ENCODE data around the gene MAST4. TPM values are rescaled to one million over a fixed set of nuclear protein-coding genes. Genes with fewer than 3 reads are reported as not detected.

Gene MAST4
- polyA plus RNA-seq, 1 experiment = 11.6 TPM

DNA sequence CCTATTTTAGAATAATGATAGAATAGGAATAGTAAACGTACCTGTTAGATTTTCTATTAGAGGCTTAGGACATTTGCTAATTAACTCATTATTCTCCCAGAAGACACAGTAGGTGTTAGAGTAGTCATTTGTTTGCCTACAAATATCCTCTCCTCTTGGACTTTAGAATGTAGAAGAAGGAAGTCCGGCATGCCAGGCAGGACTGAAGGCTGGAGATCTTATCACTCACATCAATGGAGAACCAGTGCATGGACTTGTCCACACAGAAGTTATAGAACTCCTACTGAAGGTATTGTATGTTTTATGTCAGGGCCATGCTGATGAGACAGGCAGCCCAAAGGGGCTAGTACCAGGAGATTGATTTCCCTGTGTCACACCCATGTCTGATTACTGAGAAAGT is 557.1 kb downstream of the MAST4 start:
- POLR2A ChIA-PET = no interaction called here
- CTCF ChIA-PET = interaction anchor here (8.1 kb wide), 1 partner anchor 164 kb away, joined by 111 read pairs; no protein-coding TSS in a partner anchor

DNA sequence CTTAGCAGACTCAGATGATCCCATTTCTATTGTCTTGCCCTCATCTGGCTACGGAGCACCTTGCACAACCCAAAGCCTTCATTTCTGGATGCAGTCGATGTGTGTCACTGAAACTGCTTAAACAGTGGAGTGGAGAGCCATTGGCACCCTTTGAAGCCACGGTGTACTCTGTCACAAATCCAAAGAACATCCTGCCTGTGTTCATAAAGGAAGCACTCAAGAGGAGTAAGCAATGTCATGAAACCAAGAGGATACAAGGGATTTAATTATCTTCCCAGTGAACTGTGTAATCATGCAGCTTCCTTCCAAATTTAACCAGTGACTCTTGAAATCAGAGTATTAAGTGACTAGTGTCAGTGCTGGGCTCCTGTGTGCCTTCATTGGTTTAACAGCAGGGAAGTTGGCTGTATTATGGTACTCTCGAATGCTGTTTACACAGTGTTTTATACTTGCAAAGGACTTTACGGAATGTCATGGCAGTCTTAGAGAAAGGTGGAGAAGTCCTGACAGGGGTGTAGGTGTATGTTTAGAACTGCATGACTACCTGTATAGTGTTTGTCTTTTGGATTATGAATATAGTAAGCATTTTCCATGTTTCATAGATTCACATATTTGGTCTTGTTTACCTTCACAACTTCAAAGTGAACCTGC is 558.5 kb downstream of the MAST4 start:
- DNase-seq (ENCODE audit: low read depth, low spot score) = no peak
- Histone ChIP-seq H3K9me3 (ENCODE audit: control insufficient read depth, insufficient read depth, low read length) (no peaks in the 10 kb centered on the region), H3K27me3 (ENCODE audit: control insufficient read depth, insufficient read depth, low read length) (no peaks in the 10 kb centered on the region), H3K27ac (ENCODE audit: low read depth, low read length) (no peak overlapping the region), H3K4me3 (ENCODE audit: low read depth, low read length) (no peak overlapping the region)
- CTCF ChIA-PET = interaction anchor here (0.6 to 3.7 kb wide), 2 partner anchors 54 to 511 kb away, joined by 4 to 33 read pairs; no protein-coding TSS in a partner anchor
- POLR2A ChIA-PET = no interaction called here
- TF ChIP-seq, protein P1, sequence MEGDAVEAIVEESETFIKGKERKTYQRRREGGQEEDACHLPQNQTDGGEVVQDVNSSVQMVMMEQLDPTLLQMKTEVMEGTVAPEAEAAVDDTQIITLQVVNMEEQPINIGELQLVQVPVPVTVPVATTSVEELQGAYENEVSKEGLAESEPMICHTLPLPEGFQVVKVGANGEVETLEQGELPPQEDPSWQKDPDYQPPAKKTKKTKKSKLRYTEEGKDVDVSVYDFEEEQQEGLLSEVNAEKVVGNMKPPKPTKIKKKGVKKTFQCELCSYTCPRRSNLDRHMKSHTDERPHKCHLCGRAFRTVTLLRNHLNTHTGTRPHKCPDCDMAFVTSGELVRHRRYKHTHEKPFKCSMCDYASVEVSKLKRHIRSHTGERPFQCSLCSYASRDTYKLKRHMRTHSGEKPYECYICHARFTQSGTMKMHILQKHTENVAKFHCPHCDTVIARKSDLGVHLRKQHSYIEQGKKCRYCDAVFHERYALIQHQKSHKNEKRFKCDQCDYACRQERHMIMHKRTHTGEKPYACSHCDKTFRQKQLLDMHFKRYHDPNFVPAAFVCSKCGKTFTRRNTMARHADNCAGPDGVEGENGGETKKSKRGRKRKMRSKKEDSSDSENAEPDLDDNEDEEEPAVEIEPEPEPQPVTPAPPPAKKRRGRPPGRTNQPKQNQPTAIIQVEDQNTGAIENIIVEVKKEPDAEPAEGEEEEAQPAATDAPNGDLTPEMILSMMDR (IDR thresholded peaks at IDR 0.05; ENCODE audit: low read depth, low read length) = no peak

More for the DNA sequence above, 557.1 kb downstream of the MAST4 start:
- H3K4me3 ChIP-seq (ENCODE audit: low read depth, low read length) = no peak overlapping the region
- TF ChIP-seq, protein P1 (IDR thresholded peaks at IDR 0.05; ENCODE audit: low read depth, low read length) = no peak
- no peak for DNase-seq (ENCODE audit: low read depth, low spot score)
- no peak overlapping the region for H3K27ac ChIP-seq (ENCODE audit: low read depth, low read length)
- no peaks in the 10 kb centered on the region for H3K9me3 ChIP-seq (ENCODE audit: control insufficient read depth, insufficient read depth, low read length)
- no peaks in the 10 kb centered on the region for H3K27me3 ChIP-seq (ENCODE audit: control insufficient read depth, insufficient read depth, low read length)

DNA sequence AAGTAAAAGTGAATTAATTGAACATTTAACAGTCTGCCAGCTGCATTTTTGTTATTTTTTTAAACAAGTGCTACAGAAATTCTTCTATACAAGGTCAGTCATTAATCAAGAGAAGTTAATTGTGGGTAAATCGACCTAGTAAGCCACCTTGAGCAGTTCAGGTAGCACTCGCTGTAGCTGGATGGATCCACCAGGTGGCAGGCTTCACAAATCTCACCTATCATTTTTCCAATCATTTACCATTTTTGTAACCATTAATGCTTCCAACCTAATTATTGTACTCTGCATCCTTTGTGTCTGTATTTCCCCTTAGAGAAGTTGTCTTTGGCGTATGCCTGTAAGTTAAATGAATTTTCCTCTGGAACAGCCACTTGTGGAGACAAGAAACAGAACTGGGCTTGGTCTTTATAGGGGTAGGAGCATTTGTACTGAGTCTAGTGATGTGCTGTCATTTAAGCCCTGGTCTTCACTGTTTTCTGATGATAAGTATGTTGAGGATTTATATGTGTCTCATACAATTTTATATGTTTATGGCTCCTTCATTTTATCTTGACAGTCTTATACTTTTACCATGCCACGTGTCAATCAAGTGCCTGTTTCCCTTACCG is 560.9 kb downstream of the MAST4 start:
- no peak overlapping the region for H3K4me3 ChIP-seq (ENCODE audit: low read depth, low read length)
- DNase-seq (ENCODE audit: low read depth, low spot score) = no peak
- TF ChIP-seq, protein P1 (IDR thresholded peaks at IDR 0.05; ENCODE audit: low read depth, low read length) = peak; percentile 79
- no peaks in the 10 kb centered on the region for H3K9me3 ChIP-seq (ENCODE audit: control insufficient read depth, insufficient read depth, low read length)
- CTCF ChIA-PET = interaction anchor here (0.7 to 3.7 kb wide), 16 partner anchors 10 to 1096 kb away, joined by 3 to 33 read pairs (median 4); no protein-coding TSS in a partner anchor
- POLR2A ChIA-PET = no interaction called here
- H3K27me3 ChIP-seq (ENCODE audit: control insufficient read depth, insufficient read depth, low read length) = no peaks in the 10 kb centered on the region
- H3K27ac ChIP-seq (ENCODE audit: low read depth, low read length) = no peak overlapping the region

DNA sequence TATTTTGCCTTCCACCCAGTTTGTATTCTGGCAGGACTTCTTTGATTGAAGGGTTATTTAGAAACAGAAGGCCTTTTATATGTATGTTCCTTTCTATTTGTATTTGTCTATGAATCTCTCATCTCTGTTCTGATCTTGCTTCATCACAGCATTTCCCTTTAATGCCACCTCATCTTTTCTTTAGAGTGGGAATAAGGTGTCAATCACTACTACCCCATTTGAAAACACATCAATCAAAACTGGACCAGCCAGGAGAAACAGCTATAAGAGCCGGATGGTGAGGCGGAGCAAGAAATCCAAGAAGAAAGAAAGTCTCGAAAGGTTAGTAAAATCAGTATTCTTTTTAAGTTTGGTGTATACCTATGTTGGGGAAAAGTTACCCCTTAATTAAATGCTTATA is 564.1 kb downstream of the MAST4 start:
- Histone ChIP-seq H3K9me3 (ENCODE audit: control insufficient read depth, insufficient read depth, low read length) (peaks cover 3% of the 10 kb centered on the region; the same call in 1 of the 2 replicates), H3K27ac (ENCODE audit: low read depth, low read length) (no peak overlapping the region), H3K27me3 (ENCODE audit: control insufficient read depth, insufficient read depth, low read length) (no peaks in the 10 kb centered on the region), H3K4me3 (ENCODE audit: low read depth, low read length) (no peak overlapping the region)
- POLR2A ChIA-PET = no interaction called here
- TF ChIP-seq, protein P1 (IDR thresholded peaks at IDR 0.05; ENCODE audit: low read depth, low read length) = no peak
- DNase-seq (ENCODE audit: low read depth, low spot score) = no peak
- CTCF ChIA-PET = interaction anchor here (1.1 to 2.1 kb wide), 4 partner anchors 10 to 345 kb away, joined by 4 to 15 read pairs (median 8); no protein-coding TSS in a partner anchor

DNA sequence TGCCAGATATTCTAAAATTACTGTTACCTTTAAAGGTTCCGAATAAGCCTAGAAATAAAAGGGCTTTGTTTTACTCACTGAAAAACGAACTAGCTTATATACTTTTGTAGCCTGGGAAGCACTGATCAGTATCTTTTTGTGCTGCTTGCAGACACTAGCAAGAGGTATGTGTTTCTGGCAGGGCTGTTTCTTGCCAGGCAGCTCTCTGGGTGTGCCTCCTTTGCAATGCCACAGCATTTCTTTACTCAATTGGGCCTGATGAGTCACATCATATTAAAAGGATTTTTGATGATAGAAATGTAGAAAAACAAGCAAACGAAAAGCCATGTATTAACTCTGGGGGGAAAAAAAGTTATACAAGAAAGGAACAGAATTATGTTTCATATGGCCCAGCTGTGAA is 564.8 kb downstream of the MAST4 start:
- TF ChIP-seq, protein P1 (IDR thresholded peaks at IDR 0.05; ENCODE audit: low read depth, low read length) = no peak
- Histone ChIP-seq H3K4me3 (ENCODE audit: low read depth, low read length) (no peak overlapping the region), H3K27ac (ENCODE audit: low read depth, low read length) (no peak overlapping the region), H3K9me3 (ENCODE audit: control insufficient read depth, insufficient read depth, low read length) (peaks cover 3% of the 10 kb centered on the region; the same call in 1 of the 2 replicates), H3K27me3 (ENCODE audit: control insufficient read depth, insufficient read depth, low read length) (no peaks in the 10 kb centered on the region)
- no peak for DNase-seq (ENCODE audit: low read depth, low spot score)
- ChIA-PET CTCF (interaction anchor here (0.6 to 1.8 kb wide), 4 partner anchors 11 to 285 kb away, joined by 3 to 15 read pairs (median 4); no protein-coding TSS in a partner anchor), POLR2A (no interaction called here)
